GM21367 (cell line): Measurements from ENCODE around the gene ZNF140.

Experiments
- ATAC-seq: cut with Tn5 transposase; IDR thresholded peaks from one replicate; pipeline ENCODE4 v1.9.1; 2021; ENCODE audit not compliant: unreplicated experiment

ZNF140 gene

DNA sequence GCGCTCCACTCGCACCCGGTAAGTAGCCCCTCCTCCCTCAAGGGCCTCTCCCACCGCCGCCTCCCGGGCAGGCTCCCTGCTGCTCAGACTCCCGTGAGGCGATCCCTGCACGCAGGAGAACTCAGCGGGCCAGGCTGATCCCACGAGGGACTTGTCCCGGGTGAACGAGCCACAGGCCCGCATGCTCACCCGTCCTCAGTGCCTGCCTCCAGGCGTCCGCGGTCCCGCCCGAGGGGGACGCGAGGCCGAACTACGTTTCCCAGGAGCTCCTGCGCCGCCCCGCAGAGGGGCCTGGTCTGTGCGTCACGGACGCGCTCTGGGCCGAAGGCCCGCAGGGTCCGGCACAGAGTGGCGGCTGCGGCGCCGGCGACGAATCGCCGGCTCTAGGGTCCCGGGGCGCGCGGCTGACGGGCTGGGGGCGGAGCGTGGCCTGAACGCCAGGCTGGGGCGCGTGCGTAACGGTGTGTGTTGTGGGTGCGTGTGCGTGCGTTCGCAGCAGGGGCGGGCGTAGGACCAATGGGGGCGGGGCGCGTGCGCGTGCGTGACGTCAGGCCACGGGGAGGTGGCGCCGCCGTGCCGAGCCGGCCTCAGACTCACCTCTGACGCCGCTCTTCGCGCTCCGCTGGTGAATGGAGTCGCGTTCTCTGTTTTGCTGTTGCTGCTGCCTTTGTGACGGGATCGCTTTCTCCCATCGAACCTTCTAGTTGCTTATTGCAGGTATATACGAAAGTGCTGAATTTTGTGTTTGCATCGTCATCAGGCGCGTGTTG lies 49.5 kb downstream of the ZNF140 start, which contains the start of the genes ZNF10 and ZNF891:
Gene ZNF10 (plus strand): TSS at position 590 of the 770 bp plus-strand sequence. CDS start 13,866 bp downstream, outside the sequence.
Gene ZNF891 (minus strand): TSS at position 237 of the 770 bp plus-strand sequence. CDS start 8,356 bp downstream, outside the sequence.
- ATAC-seq = peak; percentile 92

GRCh38 chr12:133130808-133131128 lies 50.0 kb downstream of the ZNF140 start:
- ATAC-seq = no peak

DNA sequence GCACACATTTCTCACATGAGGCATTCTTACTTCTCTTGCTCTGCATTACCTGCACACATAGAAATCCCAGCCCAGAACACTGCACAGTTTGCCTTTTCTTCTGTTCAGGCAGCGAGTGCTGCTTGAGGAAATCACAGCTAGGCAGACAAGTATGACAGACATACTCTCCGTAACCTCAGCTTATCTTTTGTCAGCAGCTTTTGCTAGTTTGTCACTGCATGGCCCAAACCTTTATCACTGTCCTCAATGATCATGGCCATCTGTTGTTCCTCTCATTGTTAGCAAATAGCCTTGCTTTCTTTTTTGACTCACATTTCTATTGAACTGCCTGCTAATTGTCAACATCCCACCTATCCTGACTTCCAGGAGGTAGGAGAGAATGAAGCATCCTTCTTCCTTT lies 55.0 kb downstream of the ZNF140 start:
- no peak for ATAC-seq

DNA sequence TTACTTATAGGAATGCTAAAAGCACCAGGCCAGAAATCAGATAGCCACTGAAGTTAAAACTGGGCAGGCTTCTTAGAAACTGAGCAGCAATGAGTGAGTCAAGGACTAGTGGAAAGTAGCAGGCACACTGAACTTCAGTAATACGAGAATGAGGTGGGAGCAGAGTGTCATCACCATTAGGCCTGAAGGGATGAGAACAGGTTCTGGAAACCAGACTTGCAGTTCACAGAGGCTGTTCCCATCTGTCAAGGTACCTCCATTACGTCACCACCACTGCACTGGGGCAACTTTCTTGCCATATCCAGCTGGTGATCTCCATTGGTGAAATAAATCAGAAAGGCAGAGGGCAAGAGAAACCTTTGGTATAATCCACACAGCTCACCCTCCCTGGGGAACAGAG lies 65.3 kb downstream of the ZNF140 start:
- no peak for ATAC-seq

GRCh38 chr12:133156125-133156690 lies 75.5 kb downstream of the ZNF140 start:
- no peak for ATAC-seq
